Measurements from ENCODE around the gene RGS6.

Gene RGS6

DNA sequence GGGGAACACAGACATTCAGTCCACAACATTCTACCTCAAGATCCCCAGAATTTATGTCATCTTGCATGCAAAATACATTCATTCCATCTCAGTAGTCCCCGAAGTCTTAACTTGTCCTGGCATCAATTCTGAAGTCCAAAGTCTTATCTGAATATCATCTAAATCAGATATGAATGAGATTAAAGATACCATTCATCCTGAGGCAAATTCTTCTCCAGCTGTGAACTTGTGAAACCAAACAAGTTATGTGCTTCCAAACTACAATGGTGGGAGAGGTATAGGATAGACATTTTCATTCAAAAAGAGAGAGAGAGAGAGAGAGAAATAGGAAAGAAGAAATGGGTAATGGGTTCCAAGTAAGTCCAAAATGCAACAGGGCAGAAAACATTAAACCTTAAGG, 571.0 kb downstream of the RGS6 start:
- Histone ChIP-seq H3K4me3 (no peak overlapping the region), H3K4me1 (peaks cover 0 to 9% (median 5%) of the 10 kb centered on the region in 4 donors), H3K27ac (no peak overlapping the region), H3K9me3 (no peaks in the 10 kb centered on the region), H3K27me3 (no peaks in the 10 kb centered on the region), H3K36me3 (no peaks in the 10 kb centered on the region)
- intact Hi-C loops (cut with DNase I; ENCODE audit: low total_unique reads): no loop called here
- TF ChIP-seq, protein P1, sequence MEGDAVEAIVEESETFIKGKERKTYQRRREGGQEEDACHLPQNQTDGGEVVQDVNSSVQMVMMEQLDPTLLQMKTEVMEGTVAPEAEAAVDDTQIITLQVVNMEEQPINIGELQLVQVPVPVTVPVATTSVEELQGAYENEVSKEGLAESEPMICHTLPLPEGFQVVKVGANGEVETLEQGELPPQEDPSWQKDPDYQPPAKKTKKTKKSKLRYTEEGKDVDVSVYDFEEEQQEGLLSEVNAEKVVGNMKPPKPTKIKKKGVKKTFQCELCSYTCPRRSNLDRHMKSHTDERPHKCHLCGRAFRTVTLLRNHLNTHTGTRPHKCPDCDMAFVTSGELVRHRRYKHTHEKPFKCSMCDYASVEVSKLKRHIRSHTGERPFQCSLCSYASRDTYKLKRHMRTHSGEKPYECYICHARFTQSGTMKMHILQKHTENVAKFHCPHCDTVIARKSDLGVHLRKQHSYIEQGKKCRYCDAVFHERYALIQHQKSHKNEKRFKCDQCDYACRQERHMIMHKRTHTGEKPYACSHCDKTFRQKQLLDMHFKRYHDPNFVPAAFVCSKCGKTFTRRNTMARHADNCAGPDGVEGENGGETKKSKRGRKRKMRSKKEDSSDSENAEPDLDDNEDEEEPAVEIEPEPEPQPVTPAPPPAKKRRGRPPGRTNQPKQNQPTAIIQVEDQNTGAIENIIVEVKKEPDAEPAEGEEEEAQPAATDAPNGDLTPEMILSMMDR (IDR thresholded peaks at IDR 0.05): no peak
- DNase-seq: no peak

DNA sequence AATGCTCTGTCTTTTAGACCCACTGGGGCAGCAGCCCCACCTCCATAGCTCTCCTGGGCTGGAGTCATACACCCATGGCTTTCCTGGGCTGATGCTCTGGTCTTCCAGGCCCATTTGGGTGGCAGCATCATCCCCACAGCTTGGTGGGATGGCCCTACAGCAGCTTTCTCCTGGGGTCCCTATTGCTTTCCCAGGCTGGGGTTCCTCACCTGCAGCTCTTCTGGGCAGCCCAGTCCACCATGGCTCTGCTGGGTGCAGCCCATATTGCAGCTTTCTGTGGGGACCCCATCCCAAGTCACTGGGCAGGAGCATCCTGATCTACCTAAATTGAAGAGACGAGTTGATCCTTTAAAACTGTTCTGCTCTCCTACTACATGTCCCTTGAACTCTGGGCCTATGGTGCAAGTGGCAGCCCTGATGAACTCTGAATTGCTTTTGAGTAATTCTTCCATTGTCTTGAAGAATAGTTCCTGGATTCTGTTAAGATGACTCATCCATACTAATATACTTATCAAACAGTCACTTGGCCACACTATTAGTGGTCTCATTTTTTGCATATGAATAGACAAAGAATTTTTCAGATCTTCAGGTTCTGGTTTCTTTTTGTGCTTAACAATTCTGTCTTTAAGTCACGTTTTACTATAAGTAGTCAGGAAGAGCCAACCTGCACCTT, 571.6 kb downstream of the RGS6 start:
- Histone ChIP-seq H3K9me3 (no peaks in the 10 kb centered on the region), H3K27ac (no peak overlapping the region), H3K4me3 (no peak overlapping the region), H3K27me3 (no peaks in the 10 kb centered on the region), H3K4me1 (peaks cover 0 to 9% (median 5%) of the 10 kb centered on the region in 4 donors), H3K36me3 (no peaks in the 10 kb centered on the region)
- intact Hi-C loops (cut with DNase I; ENCODE audit: low total_unique reads): no loop called here
- TF ChIP-seq, protein P1 (IDR thresholded peaks at IDR 0.05): no peak
- DNase-seq: no peak

DNA sequence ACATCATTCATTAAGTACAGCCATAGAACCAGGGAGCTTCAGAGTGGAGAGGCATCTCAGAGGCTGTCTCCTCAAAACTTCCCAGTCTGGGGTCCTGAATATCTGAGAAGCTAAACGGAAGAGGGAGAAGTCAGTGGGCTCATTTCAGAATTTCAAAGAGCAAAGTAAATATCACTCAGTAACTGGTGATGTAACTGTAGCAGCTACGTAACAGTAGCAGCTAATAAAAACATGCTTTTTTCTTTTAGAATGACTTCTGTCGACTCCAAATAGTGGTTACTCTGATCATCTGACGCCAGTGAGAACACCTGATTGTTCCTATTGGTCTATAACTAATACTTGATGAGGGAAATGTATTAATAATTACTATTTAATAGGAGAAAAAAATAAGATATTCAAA, 578.3 kb downstream of the RGS6 start:
- Histone ChIP-seq H3K36me3 (no peaks in the 10 kb centered on the region), H3K4me3 (no peak overlapping the region), H3K9me3 (no peaks in the 10 kb centered on the region), H3K4me1 (peaks cover 0 to 7% (median 2%) of the 10 kb centered on the region in 4 donors), H3K27ac (no peak overlapping the region), H3K27me3 (no peaks in the 10 kb centered on the region)
- TF ChIP-seq, protein P1 (IDR thresholded peaks at IDR 0.05): no peak
- no peak for DNase-seq
- intact Hi-C loops (cut with DNase I; ENCODE audit: low total_unique reads): no loop called here

DNA sequence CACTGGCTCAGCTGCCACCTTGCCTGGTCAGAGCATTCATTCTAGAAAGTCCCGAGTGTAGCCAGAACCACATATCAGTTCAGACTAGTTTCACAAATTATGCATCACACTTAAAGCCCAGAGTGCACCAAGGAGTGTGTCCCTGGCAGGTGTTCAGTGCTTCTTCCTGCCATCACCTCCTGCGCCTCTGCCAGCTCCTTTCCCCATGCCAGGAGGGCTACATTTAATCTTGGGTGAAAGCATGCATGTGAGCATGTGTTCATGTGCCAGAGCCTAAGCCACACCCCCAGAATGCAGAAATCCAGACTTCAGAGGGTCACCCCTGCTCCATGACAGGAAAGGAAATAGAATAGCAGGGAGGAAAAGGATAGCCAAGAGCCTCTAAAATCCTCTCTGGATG, 580.1 kb downstream of the RGS6 start:
- Histone ChIP-seq H3K27me3 (no peaks in the 10 kb centered on the region), H3K27ac (no peak overlapping the region), H3K4me3 (no peak overlapping the region), H3K4me1 (peaks cover 0 to 7% (median 5%) of the 10 kb centered on the region in 4 donors), H3K36me3 (no peaks in the 10 kb centered on the region), H3K9me3 (no peaks in the 10 kb centered on the region)
- DNase-seq: no peak
- TF ChIP-seq, protein P1 (IDR thresholded peaks at IDR 0.05): no peak
- intact Hi-C loops (cut with DNase I; ENCODE audit: low total_unique reads): no loop called here

DNA sequence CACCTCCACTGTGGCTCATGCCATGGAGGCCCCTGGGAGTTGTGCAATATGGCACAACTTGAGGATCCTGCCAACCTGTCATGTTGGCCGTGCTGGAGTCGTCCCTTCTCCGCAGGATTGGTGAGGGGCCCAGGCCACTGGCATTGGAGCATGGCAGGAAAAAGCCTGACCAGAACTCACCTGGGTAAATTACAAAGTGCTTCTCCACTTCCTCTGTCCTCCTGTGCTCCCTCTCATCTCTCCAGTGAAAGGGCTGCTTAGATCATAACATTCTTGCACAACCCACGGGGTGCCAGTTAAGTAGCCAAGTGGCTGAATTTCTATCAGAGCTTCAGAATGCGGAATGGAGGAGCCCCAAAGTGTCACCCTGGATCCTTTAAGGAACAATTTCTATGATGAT, 580.7 kb downstream of the RGS6 start:
- Histone ChIP-seq H3K4me3 (no peak overlapping the region), H3K27ac (no peak overlapping the region), H3K9me3 (no peaks in the 10 kb centered on the region), H3K36me3 (no peaks in the 10 kb centered on the region), H3K4me1 (peaks cover 0 to 7% (median 5%) of the 10 kb centered on the region in 4 donors), H3K27me3 (no peaks in the 10 kb centered on the region)
- no peak for DNase-seq
- TF ChIP-seq, protein P1 (IDR thresholded peaks at IDR 0.05): no peak
- intact Hi-C loops (cut with DNase I; ENCODE audit: low total_unique reads): no loop called here
